Measurements from ENCODE around the gene STMP1.
"Not testable (repeated sequence)": the region's sequence is repeated elsewhere in the genome, so short reads cannot be mapped to it uniquely, and the experiment has no call there.

STMP1 gene

DNA sequence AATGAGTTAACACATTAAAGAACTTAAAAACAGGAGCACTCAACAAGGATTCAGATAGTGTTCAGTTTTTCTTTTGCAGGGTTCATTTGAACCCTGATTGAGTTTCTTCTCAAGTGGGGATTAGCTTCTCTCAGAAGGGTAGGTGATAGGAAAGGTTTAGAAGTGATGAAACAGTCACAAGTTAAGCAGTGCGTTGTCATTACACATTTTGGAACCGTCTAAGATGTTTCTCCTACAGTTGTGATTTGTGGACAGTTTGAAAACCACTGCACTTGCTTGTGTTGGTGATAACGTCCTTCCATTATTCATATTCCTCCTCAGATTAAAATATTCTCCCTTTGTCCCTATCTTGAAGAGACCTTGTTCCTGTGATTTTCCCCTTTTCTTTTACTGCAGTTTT lies 2.7 kb downstream of the STMP1 start:
- DNase-seq: no peak

DNA sequence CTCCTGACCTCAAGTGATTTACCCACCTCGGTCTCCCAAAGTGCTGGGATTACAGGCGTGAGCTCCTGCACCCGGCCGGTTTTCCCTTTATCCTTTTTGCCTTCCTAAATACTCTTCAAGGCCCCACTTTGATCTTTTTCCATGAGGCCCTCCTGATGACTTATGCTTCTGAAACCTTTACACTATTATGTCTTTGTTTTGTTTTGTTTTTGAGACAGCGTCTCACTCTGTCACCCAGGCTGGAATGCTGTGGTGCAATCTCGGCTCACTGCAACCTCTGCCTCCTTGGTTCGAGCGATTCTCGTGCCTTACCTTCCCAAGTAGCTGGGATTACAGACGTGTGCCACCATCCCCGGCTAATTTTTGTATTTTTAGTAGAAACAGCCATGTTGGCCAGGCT lies 3.8 kb downstream of the STMP1 start:
- no peak for DNase-seq

DNA sequence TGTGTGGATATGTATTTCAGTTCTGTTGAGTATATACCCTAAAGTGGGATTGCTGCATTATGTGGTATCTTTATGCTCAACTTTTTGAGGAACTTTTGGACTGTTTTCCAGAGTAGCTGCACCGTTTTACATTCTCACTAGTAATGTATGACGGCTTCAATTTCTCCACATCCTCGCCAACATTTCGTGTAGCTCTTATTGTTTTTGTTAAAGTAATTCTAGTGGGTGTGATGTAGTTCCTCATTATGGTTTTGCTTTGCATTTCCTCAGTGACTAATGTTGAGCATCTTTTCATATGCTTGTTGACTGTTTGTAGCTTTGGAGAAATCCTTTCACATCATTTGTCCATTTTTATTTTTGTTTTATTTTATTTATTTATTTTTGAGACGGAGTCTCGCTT lies 4.5 kb downstream of the STMP1 start:
- peak; percentile 9 to 20 for DNase-seq

DNA sequence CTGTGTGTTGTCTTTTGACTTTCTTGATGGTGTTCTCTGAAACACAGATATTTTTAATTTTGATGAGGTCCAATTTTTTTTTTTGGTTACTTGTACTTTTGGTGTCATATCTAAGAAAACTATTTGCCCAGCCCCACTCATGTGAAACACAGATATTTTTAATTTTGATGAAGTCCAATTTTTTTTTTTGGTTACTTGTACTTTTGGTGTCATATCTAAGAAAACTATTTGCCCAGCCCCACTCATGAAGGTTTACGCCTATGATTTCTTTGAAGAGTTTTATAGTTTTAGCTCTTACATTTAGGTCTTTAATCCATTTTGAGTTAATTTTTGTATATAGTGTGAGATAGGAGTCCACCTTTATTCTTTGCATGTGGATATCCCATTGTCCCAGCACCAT lies 5.3 kb downstream of the STMP1 start:
- DNase-seq: not testable (repeated sequence)

DNA sequence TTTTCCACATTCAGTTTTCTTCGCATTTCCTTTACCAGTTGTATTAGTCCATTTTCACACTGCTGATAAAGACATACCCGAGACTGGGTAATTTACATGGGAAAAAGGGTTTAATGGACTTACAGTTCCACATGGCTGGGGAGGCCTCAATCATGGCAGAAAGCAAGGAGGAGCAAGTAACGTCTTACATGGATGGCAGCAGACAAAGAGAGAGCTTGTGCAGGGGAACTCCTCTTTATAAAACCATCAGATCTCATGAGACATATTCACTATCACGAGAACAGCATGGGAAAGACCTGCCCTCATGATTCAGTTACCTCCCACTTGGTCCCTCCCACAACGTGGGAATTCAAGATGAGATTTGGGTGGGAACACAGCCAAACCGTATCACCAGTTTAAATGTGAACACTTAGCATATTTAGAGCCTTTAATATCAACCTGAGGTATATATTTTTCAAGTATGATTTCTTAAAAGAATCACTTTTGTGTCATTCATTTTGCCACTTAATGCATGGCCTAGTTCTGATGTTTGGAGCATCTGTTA lies 6.6 kb downstream of the STMP1 start:
- not testable (repeated sequence) for DNase-seq

DNA sequence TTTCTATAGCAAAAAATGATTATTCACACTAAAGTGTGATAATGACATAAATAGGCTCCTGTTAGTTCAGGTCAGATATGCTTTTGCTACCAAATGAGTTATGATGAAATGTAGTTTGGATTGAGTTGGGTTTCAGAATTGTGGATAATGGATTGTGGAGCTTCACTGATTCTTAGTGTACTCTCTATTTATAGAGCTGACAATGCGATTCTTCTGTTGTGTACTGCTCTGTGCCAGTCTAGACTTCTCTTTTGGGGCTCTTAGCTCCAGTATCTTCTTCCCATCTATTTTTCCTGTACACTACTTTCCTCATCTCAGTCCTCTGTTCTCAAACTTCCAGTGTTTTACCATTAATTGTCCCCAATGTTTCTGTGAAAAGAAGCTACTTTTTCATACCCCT lies 7.5 kb downstream of the STMP1 start:
- DNase-seq: no peak

DNA sequence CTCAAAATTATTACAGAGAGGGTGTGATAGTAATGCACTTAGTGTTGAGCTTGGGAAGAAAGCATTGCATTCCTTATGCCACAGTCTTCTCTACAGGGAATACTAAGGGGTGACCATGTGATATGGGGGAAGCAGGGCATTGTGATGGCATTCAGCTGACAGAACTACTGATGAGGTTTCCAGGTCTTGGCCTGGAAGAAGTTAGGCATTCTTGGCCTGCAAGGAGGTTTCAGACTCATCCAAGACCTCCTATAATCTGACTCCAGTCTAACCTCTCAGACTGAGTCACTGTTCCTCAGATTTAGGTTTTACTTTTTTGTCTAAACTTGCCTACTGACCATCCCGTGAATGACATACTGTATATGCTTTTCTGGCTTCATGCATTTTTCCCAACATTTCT lies 7.9 kb downstream of the STMP1 start:
- DNase-seq: no peak

DNA sequence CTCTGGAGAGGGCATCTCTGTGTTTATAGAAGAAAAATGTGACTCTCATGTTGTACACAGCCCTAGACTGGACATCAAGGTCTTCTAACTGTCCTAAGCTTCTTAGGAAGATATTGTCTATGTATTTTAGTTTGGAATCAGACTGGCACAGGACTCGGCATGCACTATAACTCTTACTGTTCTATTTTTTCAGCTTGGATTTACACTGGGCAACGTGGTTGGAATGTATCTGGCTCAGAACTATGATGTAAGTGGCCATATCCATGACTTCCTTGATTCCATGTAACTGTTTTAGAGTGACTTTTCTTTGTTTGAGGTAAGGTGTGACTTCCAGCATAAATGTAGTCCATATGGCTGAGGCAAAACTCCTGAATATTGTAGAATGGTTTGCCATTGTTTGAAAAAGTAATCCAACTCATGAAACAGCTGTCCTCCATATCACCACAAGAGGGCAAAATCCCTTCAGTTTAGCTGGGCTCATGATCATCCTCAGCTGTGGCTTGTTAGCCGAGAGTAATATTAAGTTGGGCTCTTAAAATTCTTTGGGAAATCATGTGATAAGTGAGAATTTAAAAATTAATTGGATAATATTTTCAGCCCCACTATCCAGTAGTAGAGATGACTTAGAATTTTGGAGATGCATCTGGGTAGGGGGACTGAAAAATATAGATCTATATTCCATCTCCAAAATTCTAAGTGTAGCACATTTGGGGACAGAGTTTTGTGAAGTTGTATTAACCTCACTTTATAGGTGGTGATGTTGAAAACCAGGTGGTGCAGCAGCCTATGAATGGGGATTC lies 10.4 kb downstream of the STMP1 start:
- peak; percentile 36 to 40 for DNase-seq

DNA sequence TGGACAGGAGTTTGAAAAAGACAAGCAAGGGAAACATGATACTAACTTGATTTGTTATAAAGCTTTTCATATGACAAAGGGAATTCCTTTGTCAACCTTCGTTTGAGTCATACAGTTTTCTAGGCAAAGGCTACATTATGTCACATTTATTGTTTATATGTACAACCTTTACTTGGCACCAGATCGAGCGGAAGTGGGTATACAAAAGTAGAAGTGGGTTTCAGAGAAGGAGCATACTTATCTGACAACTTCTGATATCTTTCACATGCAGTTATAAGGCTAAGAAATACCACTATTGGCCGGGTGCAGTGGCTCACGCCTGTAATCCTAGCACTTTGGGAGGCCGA lies 11.0 kb downstream of the STMP1 start:
- DNase-seq: no peak

DNA sequence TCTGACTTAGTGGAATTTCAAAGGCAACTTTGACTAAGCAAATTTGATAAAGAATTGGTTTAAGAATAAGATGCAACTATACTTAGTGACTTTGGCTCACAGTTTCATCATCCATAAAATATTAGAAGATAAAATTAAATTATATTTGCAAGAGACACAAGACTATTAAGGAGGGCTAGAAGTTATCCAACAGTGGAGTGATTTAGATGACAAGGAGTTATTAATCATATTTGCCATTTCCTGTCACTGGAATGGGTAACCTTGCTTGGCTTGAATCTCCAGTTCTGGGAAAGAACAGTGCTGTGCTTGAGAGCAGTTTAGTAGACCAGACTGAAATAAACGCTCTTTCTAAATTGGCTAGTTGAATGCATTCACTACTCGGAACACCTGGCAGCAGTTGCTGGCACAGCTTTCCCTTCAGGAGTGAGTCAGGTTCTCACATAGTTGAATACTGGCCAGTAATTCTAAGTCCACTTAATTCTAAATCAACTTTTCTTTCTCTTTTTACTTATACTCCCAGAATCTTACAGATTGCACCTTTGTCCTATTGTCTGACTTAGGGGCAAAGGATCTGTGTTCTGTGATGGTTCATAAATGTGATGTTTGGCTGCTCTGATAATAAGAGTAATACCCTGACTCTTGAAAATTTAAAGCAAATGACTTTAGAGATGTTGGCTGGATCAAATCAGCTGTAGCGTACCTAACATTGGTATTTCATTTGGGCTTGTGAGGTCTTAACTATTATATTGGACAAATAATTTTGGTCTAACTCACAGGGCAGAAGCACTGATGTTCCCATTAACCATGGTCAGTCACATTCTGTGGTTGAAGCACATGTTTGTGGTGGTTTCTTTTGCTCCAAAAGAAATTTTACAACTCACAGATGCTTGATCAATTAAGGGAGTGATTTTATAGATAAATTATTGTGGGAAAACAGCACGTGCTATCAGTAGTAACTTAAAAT lies 16.6 kb downstream of the STMP1 start:
- no peak for DNase-seq

DNA sequence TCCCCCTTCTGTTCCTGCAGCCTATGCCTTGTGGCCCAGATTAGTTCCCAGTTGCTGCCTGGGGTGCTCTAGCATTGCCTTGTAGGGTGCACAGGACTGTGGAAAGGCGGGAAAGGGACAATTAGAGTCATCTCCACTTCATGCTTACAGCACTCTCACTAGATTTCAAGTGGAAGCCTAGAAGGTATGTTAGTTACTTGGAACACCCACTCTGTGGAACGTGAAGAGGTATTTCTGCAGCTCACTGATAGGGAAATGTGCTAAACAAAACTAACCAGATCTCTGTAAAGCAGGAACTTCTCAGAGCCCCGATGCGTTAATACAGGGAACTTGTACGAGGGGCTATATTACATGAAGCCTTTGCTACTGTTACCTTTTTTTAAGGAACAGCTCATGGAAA lies 19.4 kb downstream of the STMP1 start:
- no peak for DNase-seq

DNA sequence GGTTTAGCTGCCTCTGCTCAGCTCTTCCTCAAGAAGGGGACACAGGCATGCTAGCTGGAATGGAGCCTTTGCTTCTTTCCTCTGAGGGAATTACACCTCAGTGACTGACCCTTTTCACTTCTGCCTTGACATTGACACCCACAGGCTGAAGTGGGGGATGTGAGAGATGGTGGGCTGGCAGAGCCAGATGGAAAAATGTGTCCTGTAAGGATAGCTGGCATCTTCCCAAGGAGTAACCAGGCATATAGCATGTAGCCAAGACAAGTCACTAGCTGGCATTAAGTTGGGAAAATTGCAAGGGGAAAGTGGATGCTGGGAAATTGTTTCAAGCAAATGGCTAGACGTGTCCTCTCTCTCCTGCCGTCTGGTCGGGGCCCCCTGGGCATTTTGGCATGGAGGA lies 19.9 kb downstream of the STMP1 start:
- no peak for DNase-seq

DNA sequence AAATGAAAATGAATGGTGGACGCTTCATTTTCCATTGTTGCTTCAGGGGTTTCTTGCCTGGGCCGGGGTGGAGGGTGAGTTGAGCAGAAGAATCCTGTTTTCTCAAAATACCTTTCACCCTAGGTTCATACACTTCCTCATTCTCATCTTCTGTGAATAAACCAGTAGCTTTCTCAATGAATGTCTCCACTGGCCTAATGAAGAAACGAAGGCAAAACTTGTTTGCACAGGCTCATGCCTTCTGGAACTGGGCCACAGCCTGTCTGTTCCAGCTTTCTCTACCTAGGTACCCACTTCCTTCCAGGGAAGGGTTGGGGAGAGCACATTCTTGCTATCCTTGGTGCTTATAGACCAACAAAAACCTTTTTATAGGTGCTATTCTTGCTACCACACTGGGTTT lies 21.3 kb downstream of the STMP1 start:
- no peak for DNase-seq

DNA sequence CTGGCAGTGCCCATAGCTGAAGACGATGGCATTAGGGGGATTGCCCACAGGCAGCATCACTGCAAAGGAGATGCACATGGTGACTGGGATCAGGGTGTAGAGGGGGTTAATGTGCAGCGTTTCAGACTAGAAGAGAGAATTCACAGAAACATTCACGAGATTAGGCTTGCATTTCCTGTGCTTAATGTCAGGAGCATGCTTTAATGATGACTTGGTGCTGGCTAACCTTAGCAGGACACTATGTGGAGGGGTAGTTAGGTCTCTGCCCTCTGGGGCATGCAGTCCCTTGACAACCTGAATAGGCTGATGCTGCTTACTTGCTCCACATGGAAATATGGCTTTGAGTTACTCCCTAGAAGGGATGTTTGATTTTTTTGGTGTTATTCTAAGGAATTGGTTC lies 21.8 kb downstream of the STMP1 start:
- DNase-seq: no peak

DNA sequence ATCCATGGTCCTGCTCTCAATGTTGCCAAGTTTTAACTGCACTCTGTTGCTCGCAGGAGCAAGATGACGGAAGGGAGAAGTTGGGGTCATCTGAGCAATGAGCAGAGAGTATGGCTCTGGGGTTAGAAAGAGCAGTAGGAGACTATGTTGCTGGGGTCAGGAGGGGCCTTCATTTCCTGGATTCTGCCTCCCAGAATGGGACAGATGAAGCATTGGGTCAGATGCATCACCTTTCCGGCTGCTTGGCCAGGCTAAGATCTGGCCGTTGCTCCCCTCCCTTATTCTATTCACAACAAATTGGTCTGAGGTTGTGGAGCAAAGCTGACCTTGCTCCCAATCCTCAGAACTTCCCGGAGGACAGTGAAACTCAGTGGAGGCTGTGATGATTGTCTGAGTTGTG lies 22.4 kb downstream of the STMP1 start:
- DNase-seq: no peak

DNA sequence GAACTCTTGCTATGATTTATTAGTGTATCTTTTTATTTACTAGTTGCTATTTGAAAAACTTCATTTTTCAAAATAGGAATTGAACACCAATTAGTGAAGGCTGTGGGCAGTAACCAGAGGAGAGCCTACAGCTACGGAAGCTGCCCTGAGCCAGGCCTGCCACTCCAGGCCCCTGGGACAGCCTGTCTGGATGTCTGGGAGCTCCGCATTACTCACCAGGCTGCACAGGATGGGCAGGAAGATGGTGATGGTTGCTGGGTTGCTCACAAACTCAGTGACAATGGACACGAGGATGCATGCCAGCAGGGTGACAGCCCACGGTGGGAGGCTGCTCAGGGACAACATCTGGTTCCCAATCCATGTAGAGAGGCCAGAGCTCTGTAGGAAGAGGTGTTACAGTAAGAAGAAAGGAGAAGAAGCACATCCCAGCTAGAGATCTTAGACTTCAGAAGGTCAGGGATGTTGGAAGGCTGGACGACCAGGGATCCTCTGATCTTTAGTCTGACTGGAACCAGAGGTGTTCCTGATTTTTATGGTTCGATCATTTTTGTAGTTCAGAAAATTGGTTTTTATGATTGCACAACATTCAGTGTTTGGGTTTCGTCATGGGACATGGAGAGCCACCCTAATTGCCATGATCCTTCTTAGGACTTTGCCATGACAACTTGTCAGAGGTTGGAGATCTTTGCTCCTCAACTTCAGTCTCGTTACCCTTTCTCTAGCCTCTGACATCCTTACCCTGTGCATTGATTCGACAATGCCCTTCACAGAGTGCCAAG lies 23.2 kb downstream of the STMP1 start:
- DNase-seq: no peak

DNA sequence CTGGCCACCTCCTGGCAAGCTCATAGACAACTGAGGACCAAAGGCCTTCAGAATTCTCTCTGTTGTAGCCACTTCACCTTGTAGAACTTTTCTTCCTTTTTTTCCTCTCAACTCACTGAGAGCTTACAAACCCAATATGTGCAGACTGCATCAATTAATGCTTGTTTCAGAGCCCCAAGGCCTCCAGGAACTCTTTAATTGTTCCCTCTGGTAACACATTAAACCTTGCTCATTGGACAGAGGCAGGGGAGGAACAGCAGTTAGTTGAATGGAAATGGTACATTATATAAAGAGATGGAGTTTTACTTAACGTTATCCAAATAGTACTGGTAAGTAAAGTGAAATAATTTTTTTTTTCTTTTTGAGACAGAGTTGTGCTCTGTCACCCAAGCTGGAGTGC lies 25.2 kb downstream of the STMP1 start:
- no peak for DNase-seq

DNA sequence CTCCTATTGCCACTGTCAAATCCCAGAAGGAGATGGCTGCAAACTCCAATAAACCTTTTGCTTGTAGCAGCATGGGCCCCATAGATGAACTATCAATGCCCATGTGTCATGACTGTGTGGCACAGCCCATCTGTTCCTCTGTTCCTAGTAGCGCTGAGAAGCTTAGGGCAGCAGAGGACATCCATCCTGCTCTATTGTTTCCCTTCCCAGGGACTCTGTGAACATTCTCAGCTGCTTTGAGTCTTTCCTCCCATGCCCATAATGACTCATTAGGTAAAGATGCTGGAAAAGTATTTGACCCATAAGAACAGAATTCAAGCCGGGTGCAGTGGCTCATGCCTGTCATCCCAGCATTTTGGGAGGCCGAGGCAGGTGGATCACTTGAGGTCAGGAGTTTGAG lies 28.3 kb downstream of the STMP1 start:
- no peak for DNase-seq

DNA sequence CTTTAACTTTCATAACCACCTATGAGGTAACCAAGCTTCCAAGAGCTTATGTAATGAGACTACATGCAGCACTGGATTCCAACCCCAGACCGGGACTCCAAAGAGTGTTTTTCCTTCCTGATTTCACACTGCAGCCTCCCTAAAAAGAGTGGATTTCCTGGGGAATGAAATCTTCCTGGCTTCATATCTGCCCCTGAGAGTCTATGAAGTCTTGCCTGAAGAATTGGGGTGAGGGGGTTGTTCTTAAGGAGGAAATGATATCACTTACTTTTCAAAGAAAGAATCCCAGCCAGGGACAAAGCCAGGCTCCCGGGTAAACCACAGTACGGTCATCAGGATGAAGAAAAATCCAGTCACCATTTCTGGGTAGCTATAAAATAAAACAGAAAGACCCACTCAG lies 29.7 kb downstream of the STMP1 start:
- DNase-seq: no peak

DNA sequence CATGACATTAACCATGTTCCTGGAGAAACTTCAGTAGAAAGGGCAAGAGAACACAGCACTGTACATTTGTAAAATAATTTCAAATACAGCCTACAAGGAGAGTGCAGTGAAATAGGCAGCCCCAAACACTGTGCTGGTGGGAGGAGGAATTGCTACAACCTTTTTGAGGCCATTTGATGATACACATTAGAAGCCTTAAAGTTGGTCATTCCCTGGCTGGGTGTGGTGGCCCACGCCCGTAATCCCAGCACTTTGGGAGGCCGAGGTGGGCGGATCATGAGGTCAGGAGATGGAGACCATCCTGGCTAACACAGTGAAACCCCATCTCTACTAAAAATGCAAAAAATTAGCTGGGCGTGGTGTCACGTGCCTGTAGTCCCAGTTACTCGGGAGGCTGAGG lies 30.3 kb downstream of the STMP1 start:
- DNase-seq: not testable (repeated sequence)

DNA sequence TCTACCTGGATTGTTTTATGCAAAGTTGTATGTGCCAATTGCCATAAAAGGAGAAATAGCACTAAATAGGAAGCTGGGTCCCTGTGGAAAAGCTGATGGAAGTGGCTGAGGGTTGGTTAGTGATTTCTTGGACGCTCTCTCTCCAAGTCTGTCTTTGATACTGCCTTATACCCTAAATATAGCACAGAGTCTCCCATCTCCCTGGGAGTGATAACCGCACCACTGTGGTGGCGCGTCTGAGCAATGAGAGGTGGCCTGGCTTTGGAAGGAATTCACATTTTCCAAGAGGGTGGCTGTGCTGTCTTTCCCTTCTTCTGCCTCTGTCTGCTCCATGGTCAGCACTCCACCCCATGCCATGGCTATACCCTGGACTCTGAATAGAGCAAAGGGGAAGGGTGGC lies 31.2 kb downstream of the STMP1 start:
- no peak for DNase-seq

DNA sequence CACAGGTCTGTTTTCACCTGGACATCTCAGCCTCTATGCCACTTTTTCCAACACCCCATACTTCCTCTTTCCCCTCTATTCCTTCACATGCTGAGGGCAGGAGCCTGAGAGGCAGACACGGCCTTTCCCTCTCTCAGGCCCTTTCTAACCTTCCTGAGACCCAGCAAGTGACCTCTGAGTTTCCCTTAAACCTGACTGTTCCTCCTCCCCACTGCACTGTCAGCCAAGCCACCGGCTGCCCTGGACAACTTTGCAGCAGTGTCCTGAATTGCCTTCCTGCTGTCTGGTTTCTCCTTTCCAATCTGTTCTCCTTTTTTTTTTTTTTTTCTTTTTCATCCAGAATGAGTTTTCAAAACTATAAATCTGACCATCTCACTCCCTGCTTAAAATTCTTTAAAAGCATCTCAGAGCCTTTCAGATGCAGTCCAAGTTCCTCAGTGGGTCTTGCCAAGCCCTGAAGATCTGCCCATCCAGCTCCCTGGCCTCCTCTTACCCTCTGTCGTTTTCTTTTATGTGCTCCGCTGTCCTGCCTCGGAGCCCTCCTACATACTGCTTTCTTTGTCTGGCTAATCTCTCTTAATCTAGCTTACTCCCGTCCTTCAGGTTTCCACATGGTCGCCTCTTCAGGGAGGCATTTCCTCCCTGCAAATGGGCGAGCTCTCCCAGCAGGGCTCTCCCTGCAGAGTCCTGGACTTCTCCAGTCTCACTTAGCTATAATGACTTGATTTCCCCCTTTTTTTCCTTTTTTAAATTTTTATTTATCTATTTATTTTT lies 35.1 kb downstream of the STMP1 start:
- DNase-seq: no peak

Data from AML-193 (cell line).